HG03439 (cell line): ENCODE measurements around the gene NSL1.
"Not testable (repeated sequence)": the region's sequence is repeated elsewhere in the genome, so short reads cannot be mapped to it uniquely, and the experiment has no call there.

Experiments used
- ATAC-seq: cut with Tn5 transposase; IDR thresholded peaks from one replicate; pipeline ENCODE4 v1.9.1; 2021; ENCODE audit warnings: mild to moderate bottlenecking, moderate library complexity; ENCODE audit not compliant: unreplicated experiment

The NSL1 gene

DNA sequence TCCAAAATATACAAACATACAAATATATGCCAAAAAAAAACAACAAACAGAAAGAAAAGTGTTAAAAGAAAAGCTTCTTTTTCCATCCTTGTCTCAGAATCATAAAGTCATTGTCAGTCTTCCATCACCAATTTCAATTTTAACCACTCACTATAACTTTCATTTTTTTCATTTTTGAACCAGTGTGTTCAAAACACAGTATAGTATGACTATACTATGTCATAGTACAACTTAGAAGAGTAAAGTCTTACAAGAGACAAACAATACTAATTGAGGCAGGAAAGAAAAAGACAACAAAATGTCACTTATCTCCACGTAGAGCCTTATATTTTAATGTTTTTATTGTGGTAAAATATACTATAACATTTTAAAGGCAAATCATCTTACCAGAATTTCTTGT lies 7.6 kb downstream of the NSL1 start:
- no peak for ATAC-seq

DNA sequence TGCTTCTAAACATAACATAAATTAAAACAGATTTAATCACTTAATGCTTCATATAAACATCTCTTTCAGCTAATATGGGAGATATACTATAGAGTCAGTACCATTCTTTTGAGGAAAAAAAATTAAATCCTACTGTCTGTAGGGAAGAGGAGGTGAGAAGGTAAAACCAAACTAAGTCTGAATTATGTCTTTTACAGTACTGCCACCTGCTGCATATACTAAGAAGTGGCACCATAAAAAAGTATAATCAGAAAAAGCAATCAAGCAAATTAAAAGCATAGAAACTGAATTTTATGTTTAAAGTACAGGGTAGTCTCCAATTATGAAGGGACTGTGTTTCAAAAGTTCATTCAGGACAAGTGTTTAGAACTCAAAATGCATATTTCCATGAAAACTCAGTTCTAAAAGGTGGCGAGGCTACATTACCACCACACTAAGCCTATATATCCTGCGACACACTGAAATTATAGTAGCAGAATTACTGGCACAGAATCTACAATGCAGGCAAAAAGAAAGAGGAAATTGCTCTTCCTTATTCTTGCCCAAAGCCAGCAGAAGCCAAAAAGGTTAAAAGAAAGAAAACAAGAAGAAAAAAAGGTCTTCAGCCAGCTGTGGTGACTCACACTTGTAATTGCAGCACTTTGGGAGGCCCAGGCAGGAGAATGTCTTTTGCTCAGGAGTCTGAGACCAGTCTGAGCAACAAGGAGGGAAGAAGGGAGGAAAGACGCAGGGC lies 9.0 kb downstream of the NSL1 start:
- ATAC-seq: no peak

DNA sequence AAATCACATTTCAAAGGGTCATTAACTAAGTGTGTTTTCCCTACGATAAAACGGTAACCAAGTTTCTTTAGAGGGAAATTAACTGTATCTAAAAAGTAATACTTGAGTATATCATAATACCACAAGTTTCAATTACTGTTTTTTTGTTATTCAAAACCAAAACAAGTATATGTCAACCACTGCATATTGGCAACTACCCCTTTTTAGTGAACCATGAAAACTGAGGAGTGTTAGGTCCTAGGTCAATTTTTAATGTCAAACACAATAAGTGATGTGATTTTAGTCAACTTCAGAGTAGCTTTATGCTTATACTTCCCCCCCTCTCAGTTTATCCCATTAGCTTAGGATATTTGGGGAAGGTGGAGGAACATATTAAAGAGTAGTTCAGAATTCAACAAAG lies 10.4 kb downstream of the NSL1 start:
- no peak for ATAC-seq

DNA sequence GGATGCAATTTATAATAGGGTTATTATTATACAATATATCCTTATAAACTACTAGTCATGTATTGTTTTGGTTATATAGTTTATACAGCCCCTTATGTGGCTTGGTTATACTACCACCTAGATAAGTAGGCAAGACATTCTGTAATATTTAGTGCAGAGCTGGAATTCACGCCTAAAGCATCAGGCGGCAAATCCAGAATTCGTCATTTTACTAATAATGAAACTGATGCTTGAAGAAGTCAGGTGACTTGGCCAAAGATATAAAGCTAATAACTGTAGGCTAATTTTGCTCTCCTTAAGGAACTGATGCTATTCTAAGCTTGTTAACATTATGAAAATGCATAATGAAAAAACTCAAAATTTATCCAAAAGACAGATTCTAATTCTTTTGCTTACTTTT lies 10.8 kb downstream of the NSL1 start:
- no peak for ATAC-seq

DNA sequence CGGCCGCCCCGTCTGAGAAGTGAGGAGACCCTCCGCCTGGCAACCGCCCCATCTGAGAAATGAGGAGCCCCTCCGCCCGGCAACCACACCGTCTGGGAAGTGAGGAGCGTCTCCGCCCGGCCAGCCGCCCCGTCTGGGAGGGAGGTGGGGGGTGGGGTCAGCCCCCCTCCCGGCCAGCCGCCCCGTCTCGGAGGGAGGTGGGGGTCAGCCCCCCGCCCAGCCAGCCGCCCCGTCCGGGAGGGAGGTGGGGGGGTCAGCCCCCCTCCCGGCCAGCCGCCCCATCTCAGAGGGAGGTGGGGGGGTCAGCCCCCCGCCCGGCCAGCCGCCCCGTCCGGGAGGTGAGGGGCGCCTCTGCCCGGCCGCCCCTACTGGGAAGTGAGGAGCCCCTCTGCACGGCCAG lies 12.5 kb downstream of the NSL1 start:
- ATAC-seq: not testable (repeated sequence)

DNA sequence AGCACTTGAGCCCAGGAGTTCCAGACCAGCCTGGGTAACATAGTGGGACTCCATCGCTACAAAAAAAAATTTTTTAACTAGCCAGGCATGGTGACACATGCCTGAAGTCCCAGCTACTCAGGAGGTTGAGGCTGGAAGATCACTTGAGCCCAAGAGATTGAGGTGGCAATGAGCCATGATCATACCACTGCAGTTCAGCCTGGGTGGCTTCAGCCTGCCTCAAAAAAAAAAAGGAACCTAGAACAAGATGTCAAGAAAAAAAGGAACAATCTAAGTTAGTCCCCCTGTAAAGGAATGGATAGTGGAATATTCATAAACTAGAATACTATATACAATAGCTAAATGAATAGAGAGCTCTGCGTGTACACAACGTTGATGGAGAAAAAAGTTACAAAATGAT lies 14.4 kb downstream of the NSL1 start:
- ATAC-seq: no peak

DNA sequence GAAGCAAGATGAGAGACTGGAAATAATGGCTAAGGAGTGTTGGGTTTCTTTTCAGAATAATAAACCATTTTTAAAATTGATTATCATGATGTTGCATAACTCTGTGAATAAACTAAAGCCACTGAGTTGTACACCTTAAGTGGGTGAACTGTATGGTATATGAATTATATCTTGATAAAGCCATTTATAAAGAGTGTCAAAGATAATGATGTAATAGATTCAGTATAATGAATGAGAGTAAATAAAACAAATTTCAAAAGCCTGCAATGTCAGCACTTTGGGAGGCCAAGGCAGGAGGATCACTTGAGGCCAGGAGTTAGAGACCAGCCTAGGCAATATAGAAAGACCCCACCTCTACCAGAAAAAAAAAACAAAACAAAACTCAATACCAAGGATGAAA lies 16.3 kb downstream of the NSL1 start:
- ATAC-seq: no peak

DNA sequence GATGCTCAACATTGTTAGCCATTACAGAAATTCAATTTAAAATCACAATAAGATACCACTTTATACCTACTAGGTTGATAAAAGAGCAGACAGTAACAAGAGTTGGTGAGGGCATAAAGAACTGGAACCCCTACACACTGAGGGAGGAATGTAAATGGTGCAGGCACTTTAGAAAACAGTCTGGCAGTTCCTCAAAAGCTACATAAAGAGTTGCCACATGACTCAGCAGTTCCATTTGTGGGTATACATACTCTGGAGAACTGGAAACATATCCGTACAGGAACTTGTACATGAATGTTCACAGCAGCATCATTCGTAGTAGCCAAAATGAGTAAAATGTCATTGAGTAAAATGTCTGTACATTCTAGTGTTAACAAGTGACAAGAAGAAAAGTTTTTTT lies 17.0 kb downstream of the NSL1 start:
- no peak for ATAC-seq

DNA sequence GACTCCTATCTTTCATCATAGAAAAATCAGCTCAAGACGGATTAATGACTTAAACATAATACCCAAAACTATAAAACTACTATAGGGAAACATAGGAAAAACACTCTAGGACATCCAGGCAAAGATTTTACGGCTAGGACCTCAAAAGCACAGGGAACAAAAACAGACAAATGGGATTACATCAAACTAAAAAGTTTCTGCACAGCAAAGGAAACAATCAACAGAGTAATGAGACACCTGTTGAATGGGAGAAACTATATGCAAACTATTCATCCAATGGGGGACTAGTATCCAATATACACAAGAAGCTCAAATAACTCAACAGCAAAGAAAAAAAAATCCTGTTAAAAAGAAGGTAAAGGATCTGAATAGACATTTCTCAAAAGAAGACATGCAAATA lies 18.6 kb downstream of the NSL1 start:
- ATAC-seq: no peak

DNA sequence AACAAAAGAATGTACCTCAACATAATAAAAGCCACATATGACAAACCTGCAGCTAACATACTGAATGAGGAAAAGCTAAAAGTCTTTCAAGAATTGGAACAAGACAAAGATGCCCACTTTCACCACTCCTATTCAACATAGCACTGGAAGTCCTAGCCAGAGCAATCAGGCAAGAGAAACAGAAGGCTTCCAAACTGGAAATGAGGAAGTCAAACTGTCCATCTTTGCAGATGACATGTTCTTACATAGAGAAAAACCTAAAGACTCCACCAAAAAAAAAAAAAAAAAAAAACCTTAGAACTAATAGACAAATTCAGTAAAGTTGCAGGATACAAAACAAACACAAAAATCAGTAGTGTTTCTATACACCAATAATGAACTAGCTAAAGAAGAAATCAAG lies 20.2 kb downstream of the NSL1 start:
- ATAC-seq: no peak

DNA sequence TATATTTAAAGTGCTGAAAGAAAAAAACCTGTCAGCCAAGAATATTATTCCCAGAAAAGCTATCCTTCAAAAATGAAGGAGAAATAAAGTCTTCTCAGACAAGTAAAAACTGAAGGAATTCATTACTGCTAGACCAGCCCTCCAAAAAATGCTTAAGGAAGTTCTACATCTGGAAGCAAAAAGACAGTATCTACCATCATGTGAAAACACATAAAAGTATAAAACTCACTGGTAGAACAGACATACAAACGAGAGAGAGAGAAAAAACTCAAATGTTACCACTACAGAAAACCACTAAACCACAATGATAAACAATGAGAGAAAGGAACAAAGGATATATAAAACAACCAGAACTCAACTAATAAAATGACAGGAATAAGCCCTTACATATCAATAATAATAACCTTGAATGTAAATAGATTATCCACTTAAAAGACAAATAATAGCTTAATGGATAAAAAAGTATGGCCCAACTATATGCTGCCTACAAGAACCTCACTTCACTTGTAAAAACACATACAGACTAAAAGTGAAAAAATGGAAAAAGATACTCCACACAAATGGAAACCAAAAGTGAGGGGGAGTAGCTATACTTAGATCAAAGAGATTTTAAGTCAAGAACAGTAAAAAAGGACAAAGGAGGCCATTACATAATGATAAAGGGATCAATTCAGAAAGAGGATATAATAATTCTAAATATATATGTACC lies 22.0 kb downstream of the NSL1 start:
- ATAC-seq: no peak

DNA sequence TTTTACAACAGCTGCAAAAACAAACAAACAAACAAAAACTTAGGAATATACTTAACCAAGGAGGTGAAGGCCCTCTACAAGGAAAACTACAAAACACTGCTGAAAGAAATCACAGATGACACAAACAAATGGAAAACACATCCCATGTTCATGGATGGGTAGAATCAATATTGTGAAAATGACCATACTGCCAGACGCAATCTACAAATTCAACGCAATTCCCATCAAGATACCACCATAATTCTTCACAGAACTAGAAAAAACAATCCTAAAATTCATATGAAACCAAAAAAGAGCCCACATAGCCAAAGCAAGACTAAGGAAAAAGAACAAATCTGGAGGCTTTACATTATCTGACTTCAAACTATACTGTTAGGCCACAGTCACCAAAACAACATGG lies 24.8 kb downstream of the NSL1 start:
- ATAC-seq: not testable (repeated sequence)

DNA sequence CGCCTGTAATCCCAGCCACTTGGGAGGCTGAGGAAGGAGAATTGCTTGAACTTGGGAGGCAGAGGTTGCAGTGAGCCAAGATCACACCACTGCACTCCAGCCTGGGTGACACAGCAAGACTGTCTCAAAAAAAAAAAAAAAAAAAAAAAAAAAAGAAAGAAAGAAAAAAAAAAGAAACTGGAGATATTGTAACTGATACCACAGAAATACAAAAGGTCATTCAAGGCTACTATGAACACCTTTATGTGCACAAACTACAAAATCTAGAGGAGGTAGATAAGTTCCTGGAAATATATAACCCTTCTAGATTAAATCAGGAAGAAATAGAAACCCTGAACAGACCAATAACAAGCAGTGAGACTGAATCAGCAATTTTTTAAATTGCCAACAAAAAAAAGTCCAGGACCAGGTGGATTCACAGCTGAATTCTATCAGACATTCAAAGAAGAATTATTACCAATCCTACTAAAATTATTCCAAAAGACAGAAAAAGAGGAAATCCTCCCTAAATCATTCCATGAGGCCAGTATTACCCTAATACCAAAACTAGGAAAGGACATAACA lies 26.8 kb downstream of the NSL1 start:
- ATAC-seq: not testable (repeated sequence)

DNA sequence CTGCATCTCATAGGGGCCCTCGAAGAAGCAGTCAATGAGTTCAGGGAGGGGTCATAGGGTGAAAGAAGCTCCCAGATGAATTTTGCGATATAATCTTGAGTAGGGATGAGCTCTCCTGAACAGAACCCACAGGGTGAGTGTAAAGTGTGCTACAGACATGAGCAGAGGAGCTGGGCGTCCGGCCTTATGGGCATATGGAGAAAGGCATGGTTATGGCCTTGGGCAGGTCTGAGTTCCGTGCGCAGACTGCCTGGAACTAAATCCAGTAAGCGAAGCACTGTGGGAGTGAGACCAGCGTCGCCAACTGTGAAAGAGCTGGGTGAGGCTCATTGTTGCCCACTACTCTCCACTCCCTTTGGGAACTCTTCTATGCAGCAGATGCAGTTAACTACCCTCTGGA lies 28.7 kb downstream of the NSL1 start:
- ATAC-seq: no peak

DNA sequence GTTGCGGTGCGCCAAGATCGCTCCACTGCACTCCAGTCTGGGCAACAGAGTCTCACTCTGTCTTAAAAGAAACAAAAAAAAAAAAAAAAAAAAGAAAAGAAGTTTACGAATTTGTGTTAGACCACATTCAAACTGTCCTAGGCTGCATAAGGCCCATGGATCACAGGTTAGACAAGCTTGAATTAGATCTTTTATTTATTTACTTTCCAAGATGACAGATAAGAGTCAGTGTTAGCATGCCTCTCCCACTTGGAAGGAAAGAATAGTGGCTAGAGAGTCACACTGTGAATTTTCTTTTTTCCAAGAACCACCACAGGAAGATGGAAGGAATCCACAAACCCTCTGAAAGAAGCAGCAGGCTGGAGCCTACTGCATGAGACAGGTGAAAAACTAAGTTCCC lies 29.3 kb downstream of the NSL1 start:
- no peak for ATAC-seq

DNA sequence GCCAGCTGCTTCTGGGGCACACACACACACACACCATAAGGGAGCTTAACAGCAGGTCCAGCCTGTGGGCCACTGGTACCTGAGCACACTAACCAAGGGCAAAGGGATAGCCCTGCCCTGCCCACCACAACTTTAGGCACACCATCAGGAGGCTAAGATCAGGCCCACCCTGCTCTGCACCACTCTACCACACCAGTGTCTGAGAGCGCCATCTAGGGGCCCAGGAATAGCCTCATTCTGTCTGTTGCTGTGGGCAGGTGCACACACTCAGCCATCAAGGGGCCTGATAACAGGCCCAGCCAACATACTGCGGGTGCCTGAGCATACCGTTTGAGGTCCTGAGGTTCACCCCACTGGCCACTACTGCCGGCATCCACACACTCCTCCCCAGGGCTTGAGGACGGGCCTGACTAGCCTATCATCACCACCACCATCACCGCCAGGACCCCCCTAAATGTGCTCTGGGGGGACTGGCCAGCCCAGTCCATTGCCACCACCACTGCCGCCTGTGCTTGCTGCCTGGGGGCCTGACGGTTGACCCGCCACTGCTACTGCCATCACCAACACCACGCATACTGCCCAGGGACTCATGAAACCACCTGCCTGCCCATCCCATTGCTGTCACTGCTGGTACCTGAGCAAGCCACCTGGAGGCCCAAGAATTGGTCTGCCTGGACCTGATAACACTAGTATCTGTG lies 31.3 kb downstream of the NSL1 start:
- no peak for ATAC-seq

DNA sequence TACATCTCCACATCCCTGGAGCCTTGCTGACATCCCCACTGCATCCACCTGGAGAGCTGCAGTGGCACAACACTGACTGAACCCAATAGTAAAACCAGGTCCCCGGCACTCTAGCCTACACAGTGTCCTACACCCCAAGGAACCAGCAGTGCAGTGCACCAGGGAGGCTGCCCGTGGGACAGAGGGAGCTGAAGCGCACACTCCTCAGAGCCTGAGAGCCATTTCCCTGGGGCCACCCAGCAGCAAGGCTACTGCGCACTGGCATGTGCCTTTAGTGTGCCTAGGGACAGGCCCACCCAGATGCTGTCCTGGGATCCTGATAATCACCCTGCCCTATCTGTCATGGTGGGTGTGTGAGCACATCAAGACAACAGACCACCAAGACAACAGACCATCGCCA lies 31.9 kb downstream of the NSL1 start:
- ATAC-seq: no peak

DNA sequence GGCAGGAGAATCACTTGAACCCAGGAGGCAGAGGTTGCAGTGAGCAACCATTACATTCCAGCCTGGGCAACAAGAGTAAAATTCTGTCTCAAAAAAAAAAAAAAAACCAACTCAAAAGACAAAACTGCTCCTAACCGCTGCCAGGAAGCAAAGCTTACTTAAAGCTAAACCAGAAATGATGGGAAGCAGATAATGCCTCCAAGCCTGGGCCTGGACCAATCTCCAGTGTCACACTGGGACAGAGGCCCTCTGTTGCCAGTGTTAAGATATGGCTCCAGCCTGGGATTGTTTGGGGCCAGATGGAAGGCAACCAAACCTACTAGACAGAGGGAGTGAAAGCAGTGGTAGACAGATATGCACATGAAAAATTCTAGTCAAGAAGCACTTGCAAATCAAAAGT lies 36.9 kb downstream of the NSL1 start:
- no peak for ATAC-seq

DNA sequence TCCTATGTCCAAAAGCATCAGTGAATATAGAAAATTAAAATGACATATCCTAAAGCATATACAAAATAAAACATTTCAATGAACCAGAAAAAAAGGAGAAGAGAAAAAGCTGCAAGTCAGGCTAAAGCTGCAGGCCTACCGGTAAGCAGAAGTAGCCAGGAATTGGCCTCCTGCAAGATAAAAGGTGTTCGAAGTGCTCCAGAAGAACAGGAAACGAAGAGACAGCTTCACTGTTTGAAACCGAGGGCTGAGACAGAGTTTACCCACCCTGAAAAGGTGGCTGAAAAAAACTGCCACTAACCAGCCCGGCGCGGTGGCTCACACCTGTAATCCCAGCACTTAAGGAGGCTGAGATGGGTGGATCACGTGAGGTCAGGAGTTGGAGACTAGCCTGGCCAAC lies 37.4 kb downstream of the NSL1 start:
- no peak for ATAC-seq

DNA sequence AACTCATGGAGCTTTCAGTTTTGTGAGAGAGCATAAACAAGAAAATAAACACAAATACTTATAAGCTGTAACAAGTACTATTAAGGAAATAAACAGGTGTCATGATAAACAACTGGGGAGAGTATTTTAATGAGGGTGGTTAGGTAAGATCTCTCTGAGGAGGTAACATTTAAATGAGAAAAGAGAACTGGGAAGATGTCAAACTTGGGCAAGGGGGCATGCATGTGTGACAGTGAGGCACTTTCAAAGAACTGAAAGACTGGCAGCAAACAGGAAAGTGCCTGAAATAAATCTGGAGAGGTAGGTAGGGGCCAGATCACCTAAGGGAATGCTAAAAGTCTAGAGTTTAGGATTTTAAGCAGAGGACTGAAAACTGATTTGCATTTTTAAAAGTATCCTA lies 37.8 kb downstream of the NSL1 start:
- no peak for ATAC-seq

DNA sequence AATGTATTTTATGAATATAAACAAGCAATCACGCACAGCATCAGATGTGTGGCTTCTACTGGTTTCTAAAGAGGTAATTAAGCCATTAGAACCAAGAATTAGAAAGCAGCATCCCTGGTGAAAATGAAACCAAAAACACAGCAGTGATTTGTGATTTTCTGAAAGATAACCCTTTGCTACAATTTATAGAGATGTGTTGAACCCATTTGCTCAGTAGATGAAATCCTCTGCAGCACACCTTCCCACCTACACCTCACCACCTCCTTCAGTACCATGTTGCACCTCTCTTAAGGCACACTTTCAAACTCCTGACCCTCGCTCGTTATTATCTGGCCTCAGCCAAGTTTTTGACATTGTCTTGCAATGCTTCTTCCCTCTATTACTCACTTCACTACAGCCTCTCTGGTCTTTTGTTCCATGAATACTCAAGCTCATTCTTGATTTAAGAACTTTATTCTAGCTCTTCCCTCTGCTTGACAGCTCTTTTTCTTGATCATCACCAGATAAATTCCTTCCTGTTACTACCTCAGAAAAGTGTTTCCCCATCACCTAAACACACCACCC lies 38.6 kb downstream of the NSL1 start:
- ATAC-seq: peak; percentile 37
